Fibroblast of pulmonary artery (primary cell): ENCODE data around the gene NUP210L.
"Not testable (repeated sequence)": the region's sequence is repeated elsewhere in the genome, so short reads cannot be mapped to it uniquely, and the experiment has no call there.

ENCODE experiments used
- DNase-seq: peaks from one replicate; pipeline ENCODE4 v3.0.0-alpha.2; 2010; ENCODE audit warnings: low read depth
- H3K4me3 ChIP-seq: replicated peaks from 2 replicates; pipeline ENCODE4 v1.5.1; 2011; ENCODE audit warnings: low read depth, mild to moderate bottlenecking, control low read depth, low read length, moderate library complexity
- CTCF ChIP-seq: IDR thresholded peaks from 2 replicates; pipeline ENCODE4 v1.5.1; 2011; ENCODE audit warnings: mild to moderate bottlenecking, control low read depth, low read length, inconsistent platforms; ENCODE audit errors: missing control alignments

Gene NUP210L

GRCh38 chr1:154104433-154105082 is 50.3 kb downstream of the NUP210L start:
- TF ChIP-seq CTCF, result no peak
- no peak for DNase-seq
- H3K4me3 ChIP-seq, result no peak overlapping the region

GRCh38 chr1:154100141-154100540 is 54.7 kb downstream of the NUP210L start:
- not testable (repeated sequence) for DNase-seq

GRCh38 chr1:154097873-154098272 is 57.0 kb downstream of the NUP210L start:
- H3K4me3 ChIP-seq, result no peak overlapping the region
- TF ChIP-seq CTCF, result no peak

More at GRCh38 chr1:154100141-154100540, 54.7 kb downstream of the NUP210L start:
- H3K4me3 ChIP-seq, result not testable (repeated sequence)

GRCh38 chr1:154095456-154096060 is 59.3 kb downstream of the NUP210L start:
- TF ChIP-seq CTCF, result no peak
- no peak for DNase-seq
- H3K4me3 ChIP-seq, result no peak overlapping the region

More at GRCh38 chr1:154097873-154098272, 57.0 kb downstream of the NUP210L start:
- no peak for DNase-seq

- H3K4me3 ChIP-seq, result no peak overlapping the region
- TF ChIP-seq CTCF, result no peak
- no peak for DNase-seq
These were observed 60.5 kb downstream of the NUP210L start for GRCh38 chr1:154094411-154094810.

- TF ChIP-seq CTCF, result no peak
- DNase-seq, result no peak
- no peak overlapping the region for H3K4me3 ChIP-seq
These were observed 61.2 kb downstream of the NUP210L start for GRCh38 chr1:154093699-154094098.

GRCh38 chr1:154091706-154092105 is 63.2 kb downstream of the NUP210L start:
- no peak for DNase-seq
- no peak overlapping the region for H3K4me3 ChIP-seq
- TF ChIP-seq CTCF, result no peak
